ENCODE measurements around the gene C19orf53. TPM values are rescaled to one million over a fixed set of nuclear protein-coding genes. Genes with fewer than 3 reads are reported as not detected.

The C19orf53 gene
- total and polyA plus RNA-seq, 9 of the 15 experiments (the other 6 are each of a cell fraction or from before 2014, with no cell fraction given) = 98.5 to 441 (median 164) TPM

GRCh38 chr19:13729859-13730258 is 44.4 kb upstream of the C19orf53 start (continued):
- TF ChIP-seq NFE2 (IDR thresholded peaks at IDR 0.05; ENCODE audit: low read depth) (peak; percentile 17; the same call in 1 of the 2 replicates), ZBTB40 (IDR thresholded peaks at IDR 0.05) (no peak), ZBTB40 (CRISPR knock-in tag; IDR thresholded peaks at IDR 0.05) (no peak), HCFC1 (IDR thresholded peaks at IDR 0.05; ENCODE audit: low read depth, low read length) (no peak), SMARCA4 (IDR thresholded peaks at IDR 0.05) (no peak), TEAD2 (tag; IDR thresholded peaks at IDR 0.05) (no peak), MAX (CRISPR knock-in tag; IDR thresholded peaks at IDR 0.05) (no peak), SIX5 (IDR thresholded peaks at IDR 0.05; ENCODE audit: borderline replicate concordance in 1 of 2, insufficient read depth in 1 of 2, low read depth in 1 of 2, low read length in 2 of 2) (no peak), HNRNPK (IDR thresholded peaks at IDR 0.05; ENCODE audit: low read depth, low read length, poor library complexity, severe bottlenecking) (no peak), PRPF4 (IDR thresholded peaks at IDR 0.05; ENCODE audit: insufficient read depth, low read depth, low read length, poor library complexity, severe bottlenecking) (no peak), ZNF592 (IDR thresholded peaks at IDR 0.05) (0 out of 2 replicates have a peak, but pooled peaks have one; percentile 46), HIVEP1 (CRISPR knock-in tag; IDR thresholded peaks at IDR 0.05) (no peak), MAFF (IDR thresholded peaks at IDR 0.05; ENCODE audit: low read length) (peak; percentile 22; the same call in 1 of the 2 replicates)
- TF ChIP-seq, protein P1, sequence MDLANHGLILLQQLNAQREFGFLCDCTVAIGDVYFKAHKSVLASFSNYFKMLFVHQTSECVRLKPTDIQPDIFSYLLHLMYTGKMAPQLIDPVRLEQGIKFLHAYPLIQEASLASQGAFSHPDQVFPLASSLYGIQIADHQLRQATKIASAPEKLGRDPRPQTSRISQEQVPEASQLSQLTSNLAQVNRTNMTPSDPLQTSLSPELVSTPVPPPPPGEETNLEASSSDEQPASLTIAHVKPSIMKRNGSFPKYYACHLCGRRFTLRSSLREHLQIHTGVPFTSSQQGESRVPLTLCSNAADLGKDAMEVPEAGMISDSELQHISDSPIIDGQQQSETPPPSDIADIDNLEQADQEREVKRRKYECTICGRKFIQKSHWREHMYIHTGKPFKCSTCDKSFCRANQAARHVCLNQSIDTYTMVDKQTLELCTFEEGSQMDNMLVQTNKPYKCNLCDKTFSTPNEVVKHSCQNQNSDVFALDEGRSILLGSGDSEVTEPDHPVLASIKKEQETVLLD (IDR thresholded peaks at IDR 0.05) = no peak

Data from K562 (cell line).